ENCODE data around the gene GUCA2A.

GUCA2A gene

DNA sequence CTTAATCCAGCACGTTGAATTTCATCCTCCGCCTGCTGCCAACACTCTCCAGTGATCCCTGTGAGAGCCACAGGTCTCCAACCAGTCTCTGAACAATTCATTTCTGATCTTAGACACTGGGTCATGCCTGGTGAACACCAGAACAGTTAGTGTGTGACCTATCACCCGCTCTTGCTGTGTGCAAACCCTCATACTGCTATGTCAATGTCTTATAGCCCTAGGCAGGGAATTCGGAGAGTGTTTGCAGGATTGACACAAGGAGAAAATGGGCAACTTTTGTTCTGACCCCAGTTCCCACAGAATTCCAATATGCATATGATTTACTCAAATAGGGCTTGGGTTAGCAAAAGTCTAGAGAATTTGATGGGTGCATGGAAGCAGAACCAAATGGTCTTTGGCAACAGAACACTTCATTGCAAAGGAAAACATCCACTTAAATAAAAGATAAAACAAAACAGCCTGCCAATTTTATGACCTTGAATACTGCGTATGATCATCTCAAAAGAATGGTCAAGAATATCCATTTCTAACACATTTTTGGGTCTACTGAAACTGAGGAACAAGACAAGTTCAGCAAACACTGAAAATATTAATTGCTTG, 34.4 kb downstream of the GUCA2A start:
- no peak for DNase-seq (ENCODE audit: low read depth)

DNA sequence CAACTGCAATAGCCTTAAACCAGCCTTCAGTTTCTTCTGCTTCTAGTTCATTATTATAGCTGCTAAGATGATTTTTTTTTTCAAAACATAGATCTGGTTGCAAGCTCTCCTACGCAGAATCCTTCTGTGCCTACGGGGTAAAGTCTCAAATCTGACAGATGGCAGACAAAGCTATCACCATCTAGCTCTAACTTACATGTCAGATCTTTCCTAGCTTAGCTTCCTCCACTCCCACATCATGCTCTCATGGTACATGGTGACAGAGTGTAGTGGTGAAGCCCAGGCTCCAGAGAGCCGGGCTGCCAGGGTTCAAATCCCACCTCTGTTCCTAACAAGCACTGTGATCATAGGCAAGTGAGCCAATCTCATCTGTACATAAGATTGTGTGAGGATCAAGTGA, 35.6 kb downstream of the GUCA2A start:
- no peak for DNase-seq (ENCODE audit: low read depth)

DNA sequence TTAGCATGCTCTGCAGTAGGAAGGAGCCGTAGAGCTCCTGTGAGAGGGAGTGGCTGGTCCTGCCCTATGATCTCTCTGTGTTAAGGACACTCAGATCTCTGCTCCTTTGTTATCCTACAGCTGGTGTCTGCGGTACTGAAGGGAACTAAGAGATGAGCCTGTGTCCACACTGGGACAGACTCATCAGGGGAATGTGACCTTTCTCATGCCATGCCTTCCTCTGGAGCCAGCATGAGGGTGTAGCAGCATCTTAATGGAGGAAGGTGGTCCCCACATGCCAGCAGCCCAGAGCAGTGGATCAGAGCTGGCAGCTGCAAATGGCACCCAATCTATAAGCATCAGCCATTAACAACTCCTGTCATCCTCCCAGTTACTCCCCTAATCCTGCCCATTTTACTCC, 36.0 kb downstream of the GUCA2A start:
- no peak for DNase-seq (ENCODE audit: low read depth)

DNA sequence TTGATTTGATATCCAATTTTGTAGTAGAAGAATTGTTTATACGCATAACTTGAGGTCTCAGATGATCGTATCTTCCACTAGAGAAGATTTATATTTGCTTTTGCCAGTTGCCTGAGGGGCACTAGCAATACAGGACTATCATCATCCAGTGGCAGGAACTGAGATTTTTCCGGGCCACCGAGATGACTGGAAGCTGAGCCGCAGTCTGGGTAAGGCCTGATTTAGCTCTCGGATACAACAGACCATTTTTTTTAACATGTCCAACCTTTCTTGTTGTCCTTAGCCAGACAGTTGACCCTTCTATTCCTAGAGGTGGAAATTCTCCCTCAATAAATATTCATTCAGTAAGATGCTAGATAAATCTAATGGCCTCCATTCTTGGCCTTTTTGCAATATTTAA, 36.8 kb downstream of the GUCA2A start:
- no peak for DNase-seq (ENCODE audit: low read depth)

DNA sequence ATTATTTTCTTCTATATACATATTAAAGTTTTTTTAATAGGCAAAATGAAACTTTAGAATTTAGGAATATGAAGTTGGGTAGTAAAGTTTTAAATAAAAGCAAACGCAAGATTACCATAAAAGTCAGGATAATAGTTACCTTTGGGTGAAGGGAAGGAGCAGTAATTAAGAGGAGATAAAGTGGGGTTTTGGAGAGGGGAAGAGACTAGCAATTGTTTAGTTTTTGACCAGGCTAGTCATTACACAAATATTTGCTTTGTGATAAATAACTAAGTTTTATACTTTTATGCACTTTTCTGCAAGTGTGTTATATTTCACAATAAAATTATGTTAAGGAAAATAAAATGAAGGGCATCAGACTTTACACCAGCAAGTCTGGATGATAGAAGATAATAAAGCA, 39.0 kb downstream of the GUCA2A start:
- DNase-seq (ENCODE audit: low read depth) = no peak

DNA sequence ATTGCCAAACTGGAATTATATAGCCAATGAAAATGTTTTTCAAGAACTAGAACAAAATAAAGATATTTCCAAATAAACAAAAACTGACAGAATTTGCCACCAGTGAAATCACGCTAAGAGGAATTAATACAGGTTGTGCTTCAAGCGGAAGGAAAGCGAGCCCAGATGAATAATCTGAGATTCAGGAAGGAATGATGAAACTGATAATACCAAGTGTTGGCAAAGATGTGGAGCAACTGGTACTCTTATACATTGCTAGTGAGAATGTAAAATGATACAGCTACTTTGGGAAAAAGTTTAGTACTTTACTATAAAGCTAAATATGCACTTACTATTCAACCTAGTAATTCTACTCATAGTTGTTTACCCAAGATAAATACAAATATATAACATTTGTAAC, 42.1 kb downstream of the GUCA2A start:
- DNase-seq (ENCODE audit: low read depth) = no peak

DNA sequence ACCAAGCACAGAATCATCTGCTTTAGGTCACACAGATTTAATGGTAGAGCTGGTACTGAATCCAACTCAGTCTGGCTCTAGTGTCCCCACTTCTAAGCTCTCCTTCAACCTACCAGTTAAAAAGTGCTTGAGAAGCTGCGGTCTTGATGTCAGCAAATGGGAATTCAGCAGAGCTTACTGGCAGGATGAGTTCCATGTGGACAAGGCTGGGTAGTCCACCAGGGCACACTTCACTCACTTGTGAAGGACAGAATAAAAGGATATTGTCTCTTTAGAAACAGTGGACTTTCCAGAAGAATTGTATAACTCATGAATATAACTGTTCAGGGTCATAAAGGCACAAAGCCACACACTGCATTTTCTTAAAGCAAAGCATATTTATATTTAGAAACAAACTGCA, 46.4 kb downstream of the GUCA2A start:
- DNase-seq (ENCODE audit: low read depth) = no peak

DNA sequence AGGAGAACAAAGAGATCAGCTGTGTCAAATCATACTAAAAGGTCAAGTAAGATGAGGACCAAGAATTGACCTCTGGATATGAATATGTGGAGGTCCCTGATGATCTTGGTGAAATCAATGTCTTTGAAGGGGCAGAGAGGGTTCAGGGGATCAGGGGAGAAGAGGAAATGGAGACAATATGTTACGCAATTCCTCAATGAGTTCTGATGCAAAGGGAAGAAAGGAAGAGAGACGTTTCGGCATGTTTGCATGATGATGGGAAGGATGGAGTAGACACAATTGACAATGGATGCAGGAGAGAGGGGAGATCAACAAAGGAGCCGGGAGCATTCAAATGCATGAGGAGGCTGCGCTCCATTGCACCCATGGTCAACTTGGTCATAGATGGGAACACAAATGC, 47.3 kb downstream of the GUCA2A start:
- DNase-seq (ENCODE audit: low read depth) = no peak

DNA sequence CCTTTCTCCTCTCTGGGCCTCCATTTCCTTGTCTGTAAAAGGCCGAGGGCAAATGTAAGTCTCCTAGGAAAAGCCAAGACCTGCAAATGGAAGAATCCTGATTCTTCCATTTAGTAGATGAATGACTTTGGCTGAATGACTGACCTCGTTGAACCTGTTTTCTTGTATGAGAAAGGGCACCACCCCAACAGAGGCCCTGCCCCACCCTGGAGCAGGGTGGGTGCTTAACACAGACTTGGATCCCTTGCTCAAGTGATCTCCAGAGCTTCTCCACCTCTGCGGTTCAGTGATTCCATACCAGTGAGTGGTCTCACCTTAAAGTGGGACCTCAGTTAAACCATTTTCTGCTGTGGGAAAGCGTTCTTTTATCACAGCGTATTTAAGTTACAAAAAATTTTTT, 50.3 kb downstream of the GUCA2A start:
- no peak for DNase-seq (ENCODE audit: low read depth)

Data from activated T-helper 1 cell treated with Interleukin-2 at 50 U/mL for 16 hours (primary cell).